Kidney (tissue), 14 donors: ENCODE results near the gene ULBP2. TPM values are rescaled to one million over a fixed set of nuclear protein-coding genes. Genes with fewer than 3 reads are reported as not detected.

Experiments used
- DNase-seq, 5 donors: peaks; one replicate each; pipeline ENCODE4 v3.0.0-alpha.2; 2013 to 2020
- FAIRE-seq: peaks from 2 replicates; lab custom pipeline; 2012; peaks lifted over from hg19 to GRCh38; lab: Jason Lieb, UNC
- H3K27ac ChIP-seq, 2 donors: one replicate each; pipeline ENCODE4 v1.7.0; 2013; ENCODE audit warnings: low read depth in 2 of 2, low read length in 2 of 2, inconsistent platforms in 1 of 2
- H3K27me3 ChIP-seq: one replicate; pipeline ENCODE4 v1.7.1; 2013; ENCODE audit warnings: low read length, inconsistent platforms; ENCODE audit not compliant: control insufficient read depth, insufficient read depth
- H3K36me3 ChIP-seq, 3 donors: one replicate each; pipeline versions ENCODE4 v1.7.0 to v1.7.1; 2013; ENCODE audit warnings: low read length in 3 of 3, control low read depth in 1 of 3, inconsistent platforms in 1 of 3; ENCODE audit not compliant: insufficient read depth in 3 of 3, control insufficient read depth in 2 of 3
- H3K4me1 ChIP-seq, 3 donors: one replicate each; pipeline versions ENCODE4 v1.7.0 to v1.7.1; 2013; ENCODE audit warnings: low read length in 3 of 3, inconsistent platforms in 1 of 3, low read depth in 1 of 3; ENCODE audit not compliant: control insufficient read depth in 2 of 3, insufficient read depth in 2 of 3
- H3K4me3 ChIP-seq, 3 donors: one replicate each; pipeline versions ENCODE4 v1.7.0 to v1.8.1; 2013; ENCODE audit warnings: low read length in 3 of 3, control low read depth in 1 of 3, inconsistent platforms in 1 of 3
- H3K9ac ChIP-seq, 3 donors: one replicate each; pipeline versions ENCODE4 v1.7.0 to v1.7.1; 2013; ENCODE audit warnings: low read length in 3 of 3, control low read depth in 1 of 3, inconsistent platforms in 1 of 3
- H3K9me3 ChIP-seq, 3 donors: one replicate each; pipeline versions ENCODE4 v1.7.0 to v1.7.1; 2013; ENCODE audit warnings: low read length in 3 of 3, control low read depth in 1 of 3, inconsistent platforms in 1 of 3; ENCODE audit not compliant: control insufficient read depth in 2 of 3, insufficient read depth in 1 of 3
- CTCF ChIP-seq: IDR thresholded peaks from 3 replicates; pipeline ENCODE4 v1.5.1; 2012; ENCODE audit warnings: mild to moderate bottlenecking, moderate library complexity, borderline replicate concordance; ENCODE audit not compliant: insufficient read depth; ENCODE audit errors: extremely low read depth
- intact Hi-C: fragments of 100-400 bp; cut with DNase I; formaldehyde crosslinking; loops from one replicate; pipeline ENCODE4 v1.11.1; 2022
- polyA plus RNA-seq: library from polyadenylated mRNA; stranded (reverse); fragments of 350-450 nt; fragmentation: Illumina TruSeq; extraction: RNeasy Lipid Tissue Mini Kit (QIAGEN cat#74804); gene quantifications from one replicate; pipeline ENCODE4 v1.2.3, GENCODE V29; 2014; ENCODE audit warnings: low read depth, low replicate concordance; ENCODE audit not compliant: insufficient read depth
- total RNA-seq: library from RNA; stranded (reverse); fragmentation: NEBNext Ultra II Directional; extraction: Animal tissue kit (Norgen Biotek cat#: 25700); gene quantifications from one replicate; pipeline ENCODE4 v1.2.1, GENCODE V29; 2021
- donor health status: control.
- donor health status: control.
- donor health status: control.
- donor health status: control.
- donor health status: control.
- donor health status: DM: yes; HTN: yes; CAD: no.
- donor health status: Normal renal cell carcinoma (clear cell type).

The ULBP2 gene
- total and polyA plus RNA-seq, 2 donors from 2014 or later, result 1.3 to 2.5 TPM

GRCh38 chr6:149934249-149935156 lies 7.3 kb upstream of the ULBP2 start:
- DNase-seq (peak; percentile 36 to 85 (median 73)), FAIRE-seq (peak; percentile 70)
- Histone ChIP-seq H3K4me3 (no peak overlapping the region), H3K9ac (no peak overlapping the region), H3K9me3 (no peaks in the 10 kb centered on the region), H3K27ac (no peak overlapping the region), H3K4me1 (peaks cover 0 to 9% (median 3%) of the 10 kb centered on the region in 3 donors), H3K27me3 (peaks cover 45% of the 10 kb centered on the region), H3K36me3 (no peaks in the 10 kb centered on the region)
- intact Hi-C loops, result loop anchor here (5.0 kb wide), 2 partner anchors 73 to 83 kb away; no protein-coding TSS in a partner anchor
- peak; percentile 83 for TF ChIP-seq CTCF

GRCh38 chr6:149935246-149935645 lies 6.6 kb upstream of the ULBP2 start:
- no peak overlapping the region for H3K9ac ChIP-seq
- no peak overlapping the region for H3K27ac ChIP-seq
- FAIRE-seq (no peak), DNase-seq (no peak)
- no peak for TF ChIP-seq CTCF
- H3K4me1 ChIP-seq, result peaks cover 0 to 9% (median 3%) of the 10 kb centered on the region in 3 donors
- H3K9me3 ChIP-seq, result no peaks in the 10 kb centered on the region
- intact Hi-C loops, result loop anchor here (5.0 kb wide), 1 partner anchor 72 kb away; no protein-coding TSS in a partner anchor
- no peak overlapping the region for H3K4me3 ChIP-seq
- H3K27me3 ChIP-seq, result peaks cover 50% of the 10 kb centered on the region
- H3K36me3 ChIP-seq, result no peaks in the 10 kb centered on the region

GRCh38 chr6:149935668-149936067 lies 6.1 kb upstream of the ULBP2 start:
- intact Hi-C loops, result loop anchor here (5.0 kb wide), 1 partner anchor 72 kb away; no protein-coding TSS in a partner anchor
- Histone ChIP-seq H3K27me3 (peaks cover 54% of the 10 kb centered on the region), H3K27ac (no peak overlapping the region), H3K4me3 (no peak overlapping the region), H3K9ac (no peak overlapping the region), H3K9me3 (no peaks in the 10 kb centered on the region), H3K36me3 (no peaks in the 10 kb centered on the region), H3K4me1 (peaks cover 0 to 9% (median 3%) of the 10 kb centered on the region in 3 donors)
- DNase-seq (peak in 1 of 5 donors; percentile 30), FAIRE-seq (no peak)
- no peak for TF ChIP-seq CTCF
